Measurements from ENCODE around the gene OLFML2B. TPM values are rescaled to one million over a fixed set of nuclear protein-coding genes. Genes with fewer than 3 reads are reported as not detected.
"Not testable (repeated sequence)": the region's sequence is repeated elsewhere in the genome, so short reads cannot be mapped to it uniquely, and the experiment has no call there.

OLFML2B gene
- total RNA-seq, 2 donors from 2014 or later = 0.75 to 1.00 TPM

- peaks cover 33% of the 10 kb centered on the region for H3K27me3 ChIP-seq (ENCODE audit: control insufficient read depth, insufficient read depth, low read length, poor library complexity, severe bottlenecking)
- DNase-seq = no peak
- no peak overlapping the region for H3K9ac ChIP-seq (ENCODE audit: extremely low read depth, low read length, poor library complexity, severe bottlenecking)
- TF ChIP-seq CTCF (conservative IDR thresholded peaks at IDR 0.05) = no peak
- no peak overlapping the region for H3K27ac Mint-ChIP-seq
- H3K27ac ChIP-seq (ENCODE audit: low read depth, low read length) = no peak overlapping the region
- H3K9me3 ChIP-seq (ENCODE audit: control insufficient read depth, low read length) = no peaks in the 10 kb centered on the region
- 83% methylated on average over 1 of the region's 1 CpG; no CpG with 5 or more reads in 1 of the 2 experiments for WGBS, 2 experiments (ENCODE audit: insufficient coverage in 1 of 2, insufficient read length in 1 of 2)
- no peaks in the 10 kb centered on the region for H3K9me3 Mint-ChIP-seq
- no peaks in the 10 kb centered on the region for H3K36me3 ChIP-seq (ENCODE audit: control insufficient read depth, insufficient read depth, low read length)
- peaks cover 17% of the 10 kb centered on the region for H3K27me3 Mint-ChIP-seq (ENCODE audit: insufficient read depth)
- peaks cover 3% of the 10 kb centered on the region for H3K4me1 ChIP-seq (ENCODE audit: control insufficient read depth, insufficient read depth, low read length)
- H3K36me3 Mint-ChIP-seq (ENCODE audit: low read depth) = no peaks in the 10 kb centered on the region
- no peak overlapping the region for H3K4me3 ChIP-seq (ENCODE audit: low read length)
- H3K4me3 Mint-ChIP-seq = no peak overlapping the region
- peaks cover 20% of the 10 kb centered on the region for H3K4me1 Mint-ChIP-seq
Measured at GRCh38 chr1:162067466-162067865, 43.8 kb upstream of the OLFML2B start.

- not testable (repeated sequence) for H3K4me3 Mint-ChIP-seq; H3K9me3 ChIP-seq (ENCODE audit: control insufficient read depth, low read length); H3K36me3 ChIP-seq (ENCODE audit: control insufficient read depth, insufficient read depth, low read length); DNase-seq; H3K4me1 ChIP-seq (ENCODE audit: control insufficient read depth, insufficient read depth, low read length); H3K4me3 ChIP-seq (ENCODE audit: low read length); H3K9ac ChIP-seq (ENCODE audit: extremely low read depth, low read length, poor library complexity, severe bottlenecking); H3K9me3 Mint-ChIP-seq; H3K27ac Mint-ChIP-seq; H3K36me3 Mint-ChIP-seq (ENCODE audit: low read depth); H3K27ac ChIP-seq (ENCODE audit: low read depth, low read length)
- Mint-ChIP-seq H3K4me1 (peaks cover 17% of the 10 kb centered on the region), H3K27me3 (ENCODE audit: insufficient read depth) (peaks cover 15% of the 10 kb centered on the region)
- peaks cover 27% of the 10 kb centered on the region for H3K27me3 ChIP-seq (ENCODE audit: control insufficient read depth, insufficient read depth, low read length, poor library complexity, severe bottlenecking)
- WGBS, 2 experiments (ENCODE audit: insufficient coverage in 1 of 2, insufficient read length in 1 of 2) = 85 to 100% methylated on average over 1 to 4 of the region's 4 CpGs
Measured at GRCh38 chr1:162066836-162067235, 43.2 kb upstream of the OLFML2B start.

- H3K27ac Mint-ChIP-seq = no peak overlapping the region
- H3K4me3 Mint-ChIP-seq = no peak overlapping the region
- Histone ChIP-seq H3K4me3 (ENCODE audit: low read length) (no peak overlapping the region), H3K9me3 (ENCODE audit: control insufficient read depth, low read length) (no peaks in the 10 kb centered on the region), H3K27me3 (ENCODE audit: control insufficient read depth, insufficient read depth, low read length, poor library complexity, severe bottlenecking) (peaks cover 28% of the 10 kb centered on the region), H3K36me3 (ENCODE audit: control insufficient read depth, insufficient read depth, low read length) (no peaks in the 10 kb centered on the region), H3K4me1 (ENCODE audit: control insufficient read depth, insufficient read depth, low read length) (no peaks in the 10 kb centered on the region), H3K27ac (ENCODE audit: low read depth, low read length) (no peak overlapping the region), H3K9ac (ENCODE audit: extremely low read depth, low read length, poor library complexity, severe bottlenecking) (no peak overlapping the region)
- peaks cover 15% of the 10 kb centered on the region for H3K27me3 Mint-ChIP-seq (ENCODE audit: insufficient read depth)
- peak; percentile 62 for DNase-seq
- WGBS, 2 experiments (ENCODE audit: insufficient coverage in 1 of 2, insufficient read length in 1 of 2) = 58 to 64% methylated on average over 2 of the region's 2 CpGs
- H3K9me3 Mint-ChIP-seq = no peaks in the 10 kb centered on the region
- no peak for TF ChIP-seq CTCF (conservative IDR thresholded peaks at IDR 0.05)
- H3K4me1 Mint-ChIP-seq = peaks cover 9% of the 10 kb centered on the region
- no peaks in the 10 kb centered on the region for H3K36me3 Mint-ChIP-seq (ENCODE audit: low read depth)
Measured at GRCh38 chr1:162065016-162065415, 41.3 kb upstream of the OLFML2B start.

- peaks cover 5% of the 10 kb centered on the region for H3K27me3 Mint-ChIP-seq (ENCODE audit: insufficient read depth)
- H3K36me3 Mint-ChIP-seq (ENCODE audit: low read depth) = no peaks in the 10 kb centered on the region
- no peak for TF ChIP-seq CTCF (conservative IDR thresholded peaks at IDR 0.05)
- H3K4me1 Mint-ChIP-seq = peaks cover 9% of the 10 kb centered on the region
- H3K36me3 ChIP-seq (ENCODE audit: control insufficient read depth, insufficient read depth, low read length) = no peaks in the 10 kb centered on the region
- H3K27me3 ChIP-seq (ENCODE audit: control insufficient read depth, insufficient read depth, low read length, poor library complexity, severe bottlenecking) = peaks cover 25% of the 10 kb centered on the region
- H3K27ac Mint-ChIP-seq = no peak overlapping the region
- H3K4me1 ChIP-seq (ENCODE audit: control insufficient read depth, insufficient read depth, low read length) = no peaks in the 10 kb centered on the region
- no peak overlapping the region for H3K9ac ChIP-seq (ENCODE audit: extremely low read depth, low read length, poor library complexity, severe bottlenecking)
- 71 to 80% methylated on average over 3 to 4 of the region's 4 CpGs for WGBS, 2 experiments (ENCODE audit: insufficient coverage in 1 of 2, insufficient read length in 1 of 2)
- H3K27ac ChIP-seq (ENCODE audit: low read depth, low read length) = no peak overlapping the region
- no peak for DNase-seq
- no peaks in the 10 kb centered on the region for H3K9me3 Mint-ChIP-seq
- no peaks in the 10 kb centered on the region for H3K9me3 ChIP-seq (ENCODE audit: control insufficient read depth, low read length)
- H3K4me3 Mint-ChIP-seq = no peak overlapping the region
- no peak overlapping the region for H3K4me3 ChIP-seq (ENCODE audit: low read length)
Measured at GRCh38 chr1:162062542-162063015, 38.9 kb upstream of the OLFML2B start.
